Thyroid gland (tissue), 4 donors: ENCODE data around the gene ADAM12. TPM values are rescaled to one million over a fixed set of nuclear protein-coding genes. Genes with fewer than 3 reads are reported as not detected.

Source experiments
- DNase-seq, 2 donors: peaks; one replicate each; pipeline ENCODE4 v3.0.0-alpha.2; 2019
- H3K27ac ChIP-seq, 3 donors: fragments of 200-600 bp; sonication (generic); 1 replicate in 2 of 3; 2 replicates in 1 of 3; pipeline ENCODE4 v1.5.1; 2016 to 2019; ENCODE audit warnings: mild to moderate bottlenecking in 1 of 3, moderate library complexity in 1 of 3
- H3K27me3 ChIP-seq: fragments of 200-600 bp; sonication (generic); one replicate; pipeline ENCODE4 v1.5.1; 2019
- H3K36me3 ChIP-seq, 2 donors: fragments of 200-600 bp; sonication (generic); one replicate each; pipeline ENCODE4 v1.5.1; 2016 to 2019
- H3K4me1 ChIP-seq, 2 donors: fragments of 200-600 bp; sonication (generic); one replicate each; pipeline ENCODE4 v1.5.1; 2017 to 2019
- H3K4me3 ChIP-seq, 3 donors: fragments of 200-600 bp; sonication (generic); replicated peaks in 1 of 3; 1 replicate in 2 of 3; 2 replicates in 1 of 3; pipeline ENCODE4 v1.5.1; 2016; ENCODE audit warnings: mild to moderate bottlenecking in 1 of 3
- H3K9me3 ChIP-seq: fragments of 200-600 bp; sonication (generic); one replicate; pipeline ENCODE4 v1.5.1; 2017
- POLR2A ChIP-seq, 2 donors: fragments of 450-650 bp; IDR thresholded peaks; one replicate each; pipeline ENCODE4 v1.6.1; 2017; ENCODE audit warnings: antibody characterized with exemption in 2 of 2, mild to moderate bottlenecking in 2 of 2, moderate library complexity in 1 of 2
- WGBS, 2 donors: methylation state at CpG; one replicate each; pipeline ENCODE4 v1.1.5; 2017; 5-methylcytosine and 5-hydroxymethylcytosine counted together
- intact Hi-C: fragments of 100-400 bp; cut with DNase I; formaldehyde crosslinking; loops from one replicate; pipeline ENCODE4 v1.15.1; 2023
- total RNA-seq, 4 donors: library from RNA; depleted of rRNA; stranded (reverse); fragments of >200 nt; gene quantifications; one replicate each; pipeline ENCODE4 v1.2.3, GENCODE V29; 2016
- TF ChIP-seq, protein P1 (sequence below), 6 experiments: fragments of 200-600 bp in 3 of 6; fragments of 450-650 bp in 3 of 6; sonication (generic) in 3 of 6; IDR thresholded peaks; one replicate each; pipeline ENCODE4 v1.5.1; 2016 to 2019; ENCODE audit warnings: antibody characterized with exemption in 6 of 6, mild to moderate bottlenecking in 2 of 6, inconsistent platforms in 1 of 6, moderate library complexity in 1 of 6

Gene ADAM12
- total RNA-seq, 4 donors from 2014 or later, result 0.20 to 0.94 (median 0.63) TPM

DNA sequence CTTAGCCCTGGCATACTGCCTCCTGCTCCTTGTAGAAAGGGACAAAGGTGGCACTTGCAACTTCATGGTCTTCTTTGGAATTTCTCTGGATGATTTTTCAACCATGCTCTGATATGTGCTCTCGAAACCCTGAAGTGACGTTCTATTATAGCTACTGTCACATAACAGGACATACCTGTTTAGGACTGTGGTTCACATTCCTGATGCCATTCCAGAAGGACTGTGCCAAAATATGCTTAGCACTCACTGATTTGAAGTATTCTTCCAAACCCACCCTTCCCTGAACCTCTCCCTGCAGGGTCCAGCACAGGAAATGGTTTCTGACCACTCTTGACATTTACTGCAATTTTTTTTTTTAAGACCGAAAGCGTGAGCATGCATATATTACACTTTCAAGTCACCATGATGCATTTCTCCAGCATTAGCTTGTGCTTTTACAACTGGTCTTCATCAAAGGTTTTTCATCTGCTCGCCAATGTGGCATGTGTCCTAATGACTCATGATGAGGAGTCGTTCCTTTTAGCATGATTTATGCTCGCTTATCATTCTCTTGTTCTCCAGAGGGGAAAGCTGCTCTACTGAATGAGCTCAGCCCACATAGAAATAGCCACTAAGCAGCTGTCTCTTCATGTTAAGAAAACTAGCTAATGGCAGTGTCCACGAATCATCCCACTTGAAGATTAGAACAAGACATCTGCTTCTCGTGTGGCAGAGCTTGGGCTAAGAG, 135.2 kb downstream of the ADAM12 start:
- Histone ChIP-seq H3K27ac (no peak overlapping the region), H3K9me3 (no peaks in the 10 kb centered on the region), H3K36me3 (no peaks in the 10 kb centered on the region), H3K27me3 (no peaks in the 10 kb centered on the region), H3K4me3 (no peak overlapping the region), H3K4me1 (peaks cover 0 to 1% of the 10 kb centered on the region in 2 donors)
- WGBS, 2 donors, result 70 to 73% methylated on average over 9 of the region's 9 CpGs
- TF ChIP-seq, protein P1, sequence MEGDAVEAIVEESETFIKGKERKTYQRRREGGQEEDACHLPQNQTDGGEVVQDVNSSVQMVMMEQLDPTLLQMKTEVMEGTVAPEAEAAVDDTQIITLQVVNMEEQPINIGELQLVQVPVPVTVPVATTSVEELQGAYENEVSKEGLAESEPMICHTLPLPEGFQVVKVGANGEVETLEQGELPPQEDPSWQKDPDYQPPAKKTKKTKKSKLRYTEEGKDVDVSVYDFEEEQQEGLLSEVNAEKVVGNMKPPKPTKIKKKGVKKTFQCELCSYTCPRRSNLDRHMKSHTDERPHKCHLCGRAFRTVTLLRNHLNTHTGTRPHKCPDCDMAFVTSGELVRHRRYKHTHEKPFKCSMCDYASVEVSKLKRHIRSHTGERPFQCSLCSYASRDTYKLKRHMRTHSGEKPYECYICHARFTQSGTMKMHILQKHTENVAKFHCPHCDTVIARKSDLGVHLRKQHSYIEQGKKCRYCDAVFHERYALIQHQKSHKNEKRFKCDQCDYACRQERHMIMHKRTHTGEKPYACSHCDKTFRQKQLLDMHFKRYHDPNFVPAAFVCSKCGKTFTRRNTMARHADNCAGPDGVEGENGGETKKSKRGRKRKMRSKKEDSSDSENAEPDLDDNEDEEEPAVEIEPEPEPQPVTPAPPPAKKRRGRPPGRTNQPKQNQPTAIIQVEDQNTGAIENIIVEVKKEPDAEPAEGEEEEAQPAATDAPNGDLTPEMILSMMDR (IDR thresholded peaks at IDR 0.05), result no peak
- no peak for TF ChIP-seq POLR2A (IDR thresholded peaks at IDR 0.05)
- intact Hi-C loops, result no loop called here
- DNase-seq, result no peak

DNA sequence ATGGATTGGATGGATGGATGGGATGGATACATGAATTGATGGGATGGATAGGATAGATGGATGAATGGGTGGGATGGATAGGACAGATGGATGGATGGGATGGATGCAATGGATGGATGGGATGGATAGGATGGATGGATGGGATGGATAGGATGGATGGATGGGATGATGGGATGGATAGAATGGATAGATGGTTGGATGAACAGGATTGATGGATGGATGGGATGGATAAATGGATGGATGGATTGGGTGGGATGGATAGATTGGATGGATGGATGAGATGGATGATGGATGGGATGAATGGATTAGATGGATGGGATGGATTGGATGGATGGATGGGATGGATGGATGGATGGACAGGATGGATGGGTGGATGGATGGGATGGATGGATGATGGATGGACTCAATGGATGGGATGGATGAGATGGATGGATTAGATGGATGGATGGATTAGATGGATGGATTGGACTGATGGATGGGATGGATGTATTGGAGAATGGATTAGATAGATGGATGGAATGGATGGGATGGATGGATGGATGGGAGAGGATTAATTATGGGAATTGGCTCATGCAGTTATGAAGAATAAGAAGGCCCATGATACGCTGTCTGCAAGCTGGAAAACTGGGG, 136.4 kb downstream of the ADAM12 start:
- DNase-seq, result no peak
- H3K4me1 ChIP-seq, result peaks cover 0 to 6% of the 10 kb centered on the region in 2 donors
- intact Hi-C loops, result no loop called here
- H3K9me3 ChIP-seq, result no peaks in the 10 kb centered on the region
- no peak for TF ChIP-seq POLR2A (IDR thresholded peaks at IDR 0.05)
- TF ChIP-seq, protein P1 (IDR thresholded peaks at IDR 0.05), result no peak
- H3K36me3 ChIP-seq, result no peaks in the 10 kb centered on the region
- H3K27ac ChIP-seq, result no peak overlapping the region
- H3K27me3 ChIP-seq, result no peaks in the 10 kb centered on the region
- no peak overlapping the region for H3K4me3 ChIP-seq
- WGBS, 2 donors, result 85 to 95% methylated on average over 1 of the region's 1 CpG

DNA sequence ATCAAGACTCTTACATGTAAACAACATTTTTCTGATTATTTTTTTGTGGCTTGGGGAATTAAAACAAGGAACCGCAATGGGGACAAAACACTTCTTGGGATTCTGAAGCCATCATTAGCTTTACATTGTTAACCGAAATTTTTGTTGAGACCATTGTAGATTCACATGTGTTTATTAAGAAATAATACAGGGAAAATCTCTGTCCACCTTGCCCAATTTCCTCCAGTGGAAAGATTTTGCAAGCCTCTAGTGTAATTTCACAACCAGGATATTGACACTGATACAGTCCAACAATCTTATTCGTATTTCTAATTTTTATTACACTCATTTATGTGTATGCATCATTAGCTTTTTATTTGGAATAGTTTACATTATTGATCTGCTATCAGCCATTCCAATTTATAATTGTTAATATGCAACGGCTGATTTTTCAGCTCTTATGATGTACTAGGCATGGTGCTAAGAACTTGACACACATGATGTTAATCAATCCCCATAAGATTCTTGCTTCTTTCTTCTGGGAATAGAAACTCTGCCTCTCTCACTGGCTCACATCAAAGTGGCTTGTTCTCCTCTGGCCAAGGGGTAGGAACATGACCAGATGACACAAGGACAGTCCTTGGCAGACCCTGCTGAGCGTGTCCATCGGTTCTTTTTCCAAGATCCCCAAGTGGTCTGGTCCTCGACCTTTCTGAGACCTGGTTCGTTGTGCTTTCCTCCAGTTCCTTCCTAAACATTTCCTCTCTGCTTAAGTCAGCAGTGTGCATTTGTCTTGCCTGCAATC, 137.6 kb downstream of the ADAM12 start:
- peaks cover 0 to 6% of the 10 kb centered on the region in 2 donors for H3K4me1 ChIP-seq
- H3K4me3 ChIP-seq, result no peak overlapping the region
- no peaks in the 10 kb centered on the region for H3K9me3 ChIP-seq
- no peaks in the 10 kb centered on the region for H3K27me3 ChIP-seq
- 72 to 75% methylated on average over 8 of the region's 8 CpGs for WGBS, 2 donors
- H3K27ac ChIP-seq, result no peak overlapping the region
- intact Hi-C loops, result no loop called here
- no peak for DNase-seq
- H3K36me3 ChIP-seq, result no peaks in the 10 kb centered on the region
- TF ChIP-seq, protein P1 (IDR thresholded peaks at IDR 0.05), result no peak
- no peak for TF ChIP-seq POLR2A (IDR thresholded peaks at IDR 0.05)

DNA sequence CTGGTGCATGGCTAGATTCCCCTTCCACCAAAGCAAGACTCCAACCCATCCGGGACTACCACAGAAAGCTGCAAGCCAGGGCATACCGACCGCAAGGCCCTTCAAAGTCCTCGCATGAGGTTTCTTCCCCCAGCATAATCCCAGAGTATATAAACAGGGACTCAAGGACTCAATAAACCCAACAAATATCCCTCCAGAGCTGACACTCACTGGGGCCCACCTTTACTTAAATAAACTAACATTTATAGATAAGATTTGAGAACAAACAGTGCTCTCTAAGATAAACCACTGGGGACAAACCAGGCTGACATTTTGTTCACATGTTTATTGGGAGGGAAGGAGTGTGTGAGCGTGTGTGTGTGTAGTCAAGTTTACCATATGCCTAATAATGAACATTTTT, 138.2 kb downstream of the ADAM12 start:
- intact Hi-C loops, result no loop called here
- DNase-seq, result no peak
- Histone ChIP-seq H3K36me3 (no peaks in the 10 kb centered on the region), H3K9me3 (no peaks in the 10 kb centered on the region), H3K27me3 (no peaks in the 10 kb centered on the region), H3K27ac (no peak overlapping the region), H3K4me1 (peaks cover 0 to 6% of the 10 kb centered on the region in 2 donors), H3K4me3 (no peak overlapping the region)
- TF ChIP-seq POLR2A (IDR thresholded peaks at IDR 0.05), result no peak
- TF ChIP-seq, protein P1 (IDR thresholded peaks at IDR 0.05), result no peak
- 81 to 92% methylated on average over 5 of the region's 5 CpGs for WGBS, 2 donors
